Measurements from ENCODE around the gene RTKN. TPM values are rescaled to one million over a fixed set of nuclear protein-coding genes. Genes with fewer than 3 reads are reported as not detected.
A peak's percentile ranks its signal among the peaks of the same experiment; 100 is the strongest.

RTKN gene
- polyA plus RNA-seq, 4 donors = 51.1 to 94.1 (median 69.7) TPM

DNA sequence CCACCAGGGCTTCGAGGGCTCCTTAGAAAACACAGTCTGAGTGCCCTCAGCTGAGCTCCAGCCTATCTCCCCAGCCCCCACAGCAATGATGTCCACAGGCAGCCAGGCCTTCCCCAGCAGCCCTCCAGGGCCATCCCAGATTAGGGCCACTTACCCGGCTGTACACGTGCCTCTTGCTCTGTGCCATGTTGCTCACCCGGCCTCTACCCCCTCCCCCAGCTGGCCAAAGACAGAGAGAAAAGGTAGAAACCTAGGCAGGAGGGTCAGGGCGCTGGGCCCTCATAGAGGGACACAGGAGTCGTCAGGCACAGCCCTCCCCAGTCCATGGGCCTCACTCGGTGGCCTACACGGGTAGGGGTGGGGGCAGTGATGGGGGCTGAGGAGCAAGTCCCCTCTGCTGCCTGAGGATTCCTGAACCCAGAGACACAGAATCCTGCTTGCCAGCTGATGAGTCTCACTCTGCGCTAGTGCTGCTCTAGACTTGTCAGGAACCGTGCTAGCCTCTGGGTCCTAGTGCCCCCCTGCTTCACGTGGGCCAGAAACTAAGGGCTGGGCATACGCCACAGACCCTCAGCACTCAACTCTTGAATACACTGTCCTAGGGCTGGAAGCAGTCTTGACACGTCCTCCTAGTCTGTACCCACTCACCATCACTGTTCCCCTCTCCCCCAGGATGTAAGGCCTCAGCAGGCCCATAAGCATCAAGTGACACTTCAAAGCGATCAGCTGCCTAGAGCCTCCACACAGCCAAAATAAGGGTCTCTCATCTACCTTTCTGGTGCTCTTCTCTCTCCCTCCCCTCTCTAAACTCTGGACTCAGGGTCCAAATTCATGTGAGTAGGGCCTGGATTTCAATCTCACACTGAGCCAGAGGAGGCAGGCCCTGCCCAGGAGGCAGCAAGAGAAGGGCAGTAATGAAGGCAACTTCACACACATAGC is 61.6 kb downstream of the RTKN start, which contains the start of gene DCTN1:
DCTN1 (minus strand) TSS at position 461 of the 939 bp plus-strand sequence; CDS start at position 187, 274 bp downstream.
- FAIRE-seq = no peak
- peak within 1 kb of the TSS in 1 of 3 donors; percentile 7 for H3K4me3 ChIP-seq (ENCODE audit: low read depth in 1 of 3, low read length in 3 of 3)
- H3K27ac ChIP-seq (ENCODE audit: low read depth in 1 of 3, low read length in 2 of 3) = no peak within 1 kb of the TSS
- peaks cover 0 to 9% (median 4%) of the 10 kb centered on the region in 3 donors for H3K4me1 ChIP-seq (ENCODE audit: control insufficient read depth in 3 of 3, insufficient read depth in 2 of 3, low read depth in 1 of 3, low read length in 2 of 3)
- DNase-seq = peak; percentile 29 to 67
- 24 to 37% (median 34%) methylated on average over 14 of the region's 14 CpGs for WGBS, 3 donors
- peaks cover 4 to 29% (median 22%) of the 10 kb centered on the region in 3 donors for H3K36me3 ChIP-seq (ENCODE audit: control insufficient read depth in 3 of 3, insufficient read depth in 2 of 3, low read depth in 1 of 3, low read length in 3 of 3)
- no peaks in the 10 kb centered on the region for H3K9me3 ChIP-seq (ENCODE audit: control insufficient read depth in 2 of 2, insufficient read depth in 1 of 2, low read depth in 1 of 2, low read length in 1 of 2)
- no peaks in the 10 kb centered on the region for H3K27me3 ChIP-seq (ENCODE audit: control insufficient read depth in 3 of 3, insufficient read depth in 3 of 3, low read length in 3 of 3)

DNA sequence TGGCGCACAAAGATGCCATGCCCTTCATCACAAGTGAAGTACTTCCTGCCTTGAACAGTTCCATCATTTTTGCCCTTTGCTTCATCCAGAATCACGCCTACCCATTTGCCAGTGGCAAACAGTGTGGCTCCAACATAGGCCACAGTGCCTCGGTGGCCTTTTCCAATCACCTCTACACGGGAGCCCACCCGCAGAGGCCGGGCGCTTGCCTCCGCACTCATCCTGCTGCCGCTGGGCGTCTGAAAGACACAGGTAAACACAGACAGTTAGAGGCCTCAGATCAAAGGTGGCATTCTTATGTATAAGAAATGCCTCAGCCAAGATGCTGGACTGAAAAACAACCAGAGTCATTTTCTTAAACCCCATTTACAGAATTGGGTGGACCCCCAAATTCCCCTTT is 63.7 kb downstream of the RTKN start:
- H3K4me1 ChIP-seq (ENCODE audit: control insufficient read depth in 3 of 3, insufficient read depth in 2 of 3, low read depth in 1 of 3, low read length in 2 of 3) = peaks cover 4 to 20% (median 4%) of the 10 kb centered on the region in 3 donors

DNA sequence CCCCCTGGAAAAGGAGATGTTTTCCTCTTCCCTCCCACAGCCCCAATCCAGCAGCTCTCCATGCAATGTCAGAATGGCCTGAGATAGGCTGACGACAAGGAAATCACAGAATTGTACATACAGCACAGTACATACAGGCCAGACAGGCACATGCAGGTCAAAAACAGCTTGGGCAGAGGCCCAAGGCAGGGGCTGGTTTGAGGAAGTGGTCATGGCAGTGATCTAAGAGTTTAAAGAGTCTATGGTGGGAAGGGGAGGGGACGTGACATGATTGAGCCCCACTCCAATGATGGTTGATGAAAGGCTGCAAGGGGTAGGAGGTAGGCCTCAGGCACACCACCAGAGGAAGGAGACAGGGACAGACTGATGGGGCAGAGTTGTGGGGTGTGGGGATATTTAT is 65.9 kb downstream of the RTKN start:
- peaks cover 4 to 47% (median 15%) of the 10 kb centered on the region in 3 donors for H3K36me3 ChIP-seq (ENCODE audit: control insufficient read depth in 3 of 3, insufficient read depth in 2 of 3, low read depth in 1 of 3, low read length in 3 of 3)
- DNase-seq = no peak
- H3K9me3 ChIP-seq (ENCODE audit: control insufficient read depth in 2 of 2, insufficient read depth in 1 of 2, low read depth in 1 of 2, low read length in 1 of 2) = no peaks in the 10 kb centered on the region
- H3K4me3 ChIP-seq (ENCODE audit: low read depth in 1 of 3, low read length in 3 of 3) = no peak overlapping the region
- no peak overlapping the region for H3K27ac ChIP-seq (ENCODE audit: low read depth in 1 of 3, low read length in 2 of 3)
- WGBS, 3 donors = 86 to 96% (median 94%) methylated on average over 2 of the region's 2 CpGs
- no peak for FAIRE-seq
- H3K27me3 ChIP-seq (ENCODE audit: control insufficient read depth in 3 of 3, insufficient read depth in 3 of 3, low read length in 3 of 3) = no peaks in the 10 kb centered on the region
- peaks cover 3 to 20% (median 4%) of the 10 kb centered on the region in 3 donors for H3K4me1 ChIP-seq (ENCODE audit: control insufficient read depth in 3 of 3, insufficient read depth in 2 of 3, low read depth in 1 of 3, low read length in 2 of 3)

More for the DNA sequence above, 63.7 kb downstream of the RTKN start:
- no peak for FAIRE-seq
- H3K27ac ChIP-seq (ENCODE audit: low read depth in 1 of 3, low read length in 2 of 3) = no peak overlapping the region
- H3K9me3 ChIP-seq (ENCODE audit: control insufficient read depth in 2 of 2, insufficient read depth in 1 of 2, low read depth in 1 of 2, low read length in 1 of 2) = no peaks in the 10 kb centered on the region
- H3K27me3 ChIP-seq (ENCODE audit: control insufficient read depth in 3 of 3, insufficient read depth in 3 of 3, low read length in 3 of 3) = no peaks in the 10 kb centered on the region
- H3K4me3 ChIP-seq (ENCODE audit: low read depth in 1 of 3, low read length in 3 of 3) = no peak overlapping the region
- peaks cover 4 to 31% (median 12%) of the 10 kb centered on the region in 3 donors for H3K36me3 ChIP-seq (ENCODE audit: control insufficient read depth in 3 of 3, insufficient read depth in 2 of 3, low read depth in 1 of 3, low read length in 3 of 3)
- no peak for DNase-seq
- WGBS, 3 donors = 93 to 96% (median 94%) methylated on average over 10 of the region's 10 CpGs

Other genes starting within 250 kb of the RTKN start
- gene MTHFD2, start 243.3 kb downstream of the RTKN start, polyA plus RNA-seq = 100 to 1,000 TPM in 1 of 4 donors, 10 to 100 TPM in 1, 1 to 10 TPM in 2; 8.1 to 114 (median 11.0) TPM
- gene SLC4A5, start 98.5 kb downstream of the RTKN start, polyA plus RNA-seq = 1 to 10 TPM in 1 of 4 donors, under 1 TPM in 2, not detected in 1; 0.43 to 2.0 (median 0.59) TPM
- gene DCTN1, start 61.6 kb downstream of the RTKN start, polyA plus RNA-seq = 10 to 100 TPM; 72.7 to 92.8 (median 77.9) TPM
- gene C2orf81, start 20.3 kb downstream of the RTKN start, polyA plus RNA-seq = 1 to 10 TPM in 2 of 4 donors, under 1 TPM in 2; 0.22 to 2.5 (median 1.1) TPM
- gene WDR54, start 20.2 kb downstream of the RTKN start, polyA plus RNA-seq = 10 to 100 TPM in 1 of 4 donors, 1 to 10 TPM in 3; 1.6 to 11.2 (median 6.2) TPM
- 10 to 100 TPM; 28.7 to 43.8 (median 35.8) TPM for gene INO80B, start 13.2 kb upstream of the RTKN start, polyA plus RNA-seq
- 10 to 100 TPM; 55.1 to 82.7 (median 66.4) TPM for gene WBP1, start 16.5 kb upstream of the RTKN start, polyA plus RNA-seq
- 10 to 100 TPM; 38.4 to 66.1 (median 62.5) TPM for gene MOGS, start 23.4 kb upstream of the RTKN start, polyA plus RNA-seq
- gene MRPL53, start 30.7 kb upstream of the RTKN start, polyA plus RNA-seq = 10 to 100 TPM; 46.7 to 75.1 (median 54.3) TPM
- gene CCDC142, start 41.1 kb upstream of the RTKN start, polyA plus RNA-seq = 10 to 100 TPM in 2 of 4 donors, 1 to 10 TPM in 2; 4.1 to 21.0 (median 8.4) TPM
- gene TTC31, start 41.1 kb upstream of the RTKN start, polyA plus RNA-seq = 10 to 100 TPM; 20.1 to 51.0 (median 27.1) TPM
- 10 to 100 TPM in 1 of 4 donors, 1 to 10 TPM in 3; 2.3 to 37.5 (median 5.3) TPM for gene LBX2, start 57.7 kb upstream of the RTKN start, polyA plus RNA-seq
- gene PCGF1, start 65.8 kb upstream of the RTKN start, polyA plus RNA-seq = 10 to 100 TPM; 13.2 to 23.5 (median 18.8) TPM
- gene TLX2, start 72.5 kb upstream of the RTKN start, polyA plus RNA-seq = 1 to 10 TPM in 2 of 4 donors, not detected in 2; 1.5 to 5.4 TPM
- gene DQX1, start 84.3 kb upstream of the RTKN start, polyA plus RNA-seq = 100 to 1,000 TPM in 1 of 4 donors, 10 to 100 TPM in 3; 15.8 to 106 (median 39.6) TPM
- gene AUP1, start 87.8 kb upstream of the RTKN start, polyA plus RNA-seq = 100 to 1,000 TPM; 136 to 237 (median 190) TPM
- 10 to 100 TPM; 20.4 to 42.3 (median 28.1) TPM for gene HTRA2, start 88.0 kb upstream of the RTKN start, polyA plus RNA-seq
- 1 to 10 TPM in 2 of 4 donors, under 1 TPM in 2; 0.22 to 2.9 (median 1.3) TPM for gene LOXL3, start 112.0 kb upstream of the RTKN start, polyA plus RNA-seq
- 10 to 100 TPM in 2 of 4 donors, 1 to 10 TPM in 2; 5.5 to 17.7 (median 12.5) TPM for gene DOK1, start 112.8 kb upstream of the RTKN start, polyA plus RNA-seq
- under 1 TPM in 2 of 4 donors, not detected in 2; 0.12 to 0.13 TPM for gene M1AP, start 206.4 kb upstream of the RTKN start, polyA plus RNA-seq
- gene SEMA4F, start 212.3 kb upstream of the RTKN start, polyA plus RNA-seq = 1 to 10 TPM in 2 of 4 donors, under 1 TPM in 1, not detected in 1; 0.27 to 2.4 (median 1.0) TPM

Data from small intestine (tissue), 7 donors.